Hippocampal formation (tissue), 2 donors: ENCODE results near the gene VWC2L.

Experiments used
- DNase-seq, 2 donors: peaks; one replicate each; lab custom pipeline; 2025; lab: John Stamatoyannopoulos, UW

Gene VWC2L

DNA sequence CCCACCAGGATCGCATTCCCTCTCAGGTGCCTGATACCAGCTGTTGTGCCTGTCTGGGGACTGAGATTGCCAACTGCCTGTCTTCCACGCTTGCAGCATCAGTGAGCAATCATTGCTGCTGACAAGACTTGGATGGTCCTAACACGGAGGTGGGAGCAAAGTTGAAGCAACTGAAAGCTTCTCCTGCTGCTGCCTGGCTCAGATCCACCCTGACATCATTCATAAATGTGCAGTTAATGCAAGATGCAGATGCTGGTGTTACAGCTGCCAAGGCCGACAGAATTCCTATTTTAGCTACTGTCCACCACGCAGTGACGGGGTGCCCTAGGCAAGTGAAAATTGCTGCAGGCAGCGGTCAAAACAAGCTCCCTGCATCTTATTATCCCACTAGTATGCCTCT, 131.4 kb downstream of the VWC2L start:
- DNase-seq: no peak

DNA sequence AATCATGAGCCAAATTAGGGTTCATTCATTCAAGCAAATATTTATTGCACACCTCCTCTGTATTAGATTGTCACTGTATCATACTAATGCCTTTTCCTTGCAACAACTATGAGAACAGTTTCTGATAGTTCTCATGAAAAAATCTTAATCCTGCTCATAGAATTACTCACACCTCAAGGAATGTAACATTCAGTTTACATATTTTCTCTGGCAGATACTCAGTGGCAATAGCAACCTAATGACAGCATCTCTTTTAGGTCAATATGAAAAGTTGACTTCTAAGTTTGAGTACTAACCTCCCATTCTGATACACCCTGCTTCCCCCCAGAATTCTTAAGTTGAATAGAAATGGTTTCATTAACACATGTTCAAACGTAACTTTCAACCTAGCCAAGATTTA, 132.0 kb downstream of the VWC2L start:
- DNase-seq: no peak

- DNase-seq: no peak
Observed at GRCh38 chr2:214543386-214543955, 132.6 kb downstream of the VWC2L start.

DNA sequence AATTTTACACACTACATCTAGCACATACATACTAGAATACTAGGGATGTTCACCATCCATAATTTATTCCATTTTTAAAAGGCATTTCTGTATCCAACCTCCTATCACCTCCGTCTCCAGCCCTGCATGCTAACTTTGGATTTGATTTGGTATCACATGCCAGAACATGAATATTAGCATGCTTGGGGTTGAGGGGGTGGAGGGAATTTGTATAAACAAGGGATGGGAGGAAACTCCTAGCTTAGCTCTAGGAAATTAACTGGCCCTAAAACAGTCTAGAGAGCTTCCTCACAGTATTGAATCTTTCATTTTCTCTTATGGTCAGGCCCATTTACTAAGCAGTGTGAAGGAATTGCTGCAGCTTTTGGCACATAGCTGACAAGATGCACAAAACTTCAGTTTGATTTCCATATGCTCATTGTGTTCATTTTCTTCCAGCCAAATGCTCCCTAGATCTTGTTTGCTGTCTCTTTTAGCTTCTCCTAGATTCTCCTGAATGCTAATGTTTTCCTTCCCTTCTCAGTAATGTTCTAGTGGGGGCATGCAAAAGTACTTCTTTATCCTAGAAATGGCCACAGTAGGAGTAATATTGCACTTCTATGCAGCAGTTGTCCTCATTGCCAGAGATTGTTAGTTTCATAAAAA, 135.2 kb downstream of the VWC2L start:
- no peak for DNase-seq

DNA sequence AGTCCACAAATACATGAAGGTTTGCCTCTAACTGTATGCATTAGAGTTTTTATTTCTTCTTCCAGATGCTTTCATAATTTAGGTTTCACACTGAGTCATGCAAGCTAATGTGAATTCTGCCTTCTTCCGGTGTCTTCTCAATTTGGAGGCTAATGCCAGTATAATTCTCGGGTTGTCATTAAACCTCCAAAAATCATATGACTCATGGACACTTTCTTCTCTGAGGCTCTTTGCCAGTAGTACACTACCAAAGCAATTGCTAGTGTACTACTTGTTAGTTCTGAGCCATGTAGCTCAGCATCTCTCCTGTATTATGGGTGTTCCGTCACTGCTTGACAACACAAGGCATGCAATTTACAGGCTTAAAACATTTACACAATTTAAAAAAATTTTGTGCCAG, 137.1 kb downstream of the VWC2L start:
- no peak for DNase-seq

DNA sequence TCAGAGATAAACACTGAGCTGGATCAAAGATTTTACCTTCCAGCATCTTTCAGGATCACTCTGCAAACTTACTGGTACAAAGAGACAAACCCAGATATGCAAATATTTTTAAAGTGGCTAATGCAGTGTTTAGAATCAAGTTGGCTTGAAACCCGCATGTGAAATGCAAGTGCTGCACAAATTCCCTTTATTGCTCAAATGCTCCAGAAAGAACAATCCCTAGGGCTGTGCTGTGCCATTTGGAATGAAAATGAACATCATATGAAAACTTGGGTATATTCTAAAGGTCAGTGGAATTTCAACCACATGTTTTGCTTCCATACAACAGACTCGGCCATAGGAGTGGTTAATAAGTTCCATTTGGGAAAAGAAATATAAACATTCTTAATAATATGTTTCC, 139.1 kb downstream of the VWC2L start:
- DNase-seq: no peak

DNA sequence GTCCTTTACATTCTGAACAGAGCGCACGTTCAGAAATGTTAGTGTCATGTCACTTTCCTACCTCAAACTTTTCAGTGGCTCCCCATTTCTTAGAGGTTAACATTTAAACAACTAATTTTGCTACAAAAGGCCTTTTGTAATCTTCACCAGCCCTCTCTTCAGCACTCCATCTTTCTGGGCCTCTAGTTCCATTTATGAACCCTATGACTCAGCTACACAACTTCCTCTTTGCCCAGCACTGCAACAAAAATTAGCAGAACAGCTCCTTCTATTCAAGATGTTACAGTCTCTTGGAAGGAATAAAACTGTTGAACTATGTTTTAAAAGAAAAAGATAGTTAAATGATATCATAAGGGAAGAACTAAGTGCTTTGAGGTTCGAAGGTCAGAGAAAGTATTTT, 139.9 kb downstream of the VWC2L start:
- DNase-seq: no peak

- no peak for DNase-seq
Observed at GRCh38 chr2:214557884-214558283, 147.0 kb downstream of the VWC2L start.

DNA sequence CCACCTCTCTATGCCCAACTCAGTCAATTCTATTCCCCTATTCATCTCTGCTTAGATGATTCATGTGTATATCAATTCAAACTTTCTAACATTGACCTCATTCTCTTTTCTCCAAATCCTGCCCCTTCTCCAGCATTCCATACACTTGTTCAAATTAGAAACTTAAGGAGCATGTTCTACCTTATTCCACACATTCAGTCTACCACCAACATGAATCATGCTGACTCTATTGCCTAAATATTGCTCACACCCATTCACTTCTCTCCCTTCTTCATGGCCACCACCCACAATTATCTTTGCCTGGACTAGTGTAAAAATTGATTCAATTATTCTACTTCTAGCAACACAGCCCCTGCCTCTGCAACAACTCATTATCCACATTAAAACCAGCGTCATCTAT, 147.5 kb downstream of the VWC2L start:
- DNase-seq: no peak

GRCh38 chr2:214560176-214560575, 149.3 kb downstream of the VWC2L start:
- DNase-seq: no peak

- no peak for DNase-seq
Observed at GRCh38 chr2:214560618-214561190, 149.8 kb downstream of the VWC2L start.

GRCh38 chr2:214565246-214565645, 154.4 kb downstream of the VWC2L start:
- no peak for DNase-seq

- DNase-seq: no peak
Observed at GRCh38 chr2:214566457-214566856, 155.6 kb downstream of the VWC2L start.

- DNase-seq: no peak
Observed at GRCh38 chr2:214569419-214570035, 158.7 kb downstream of the VWC2L start.

DNA sequence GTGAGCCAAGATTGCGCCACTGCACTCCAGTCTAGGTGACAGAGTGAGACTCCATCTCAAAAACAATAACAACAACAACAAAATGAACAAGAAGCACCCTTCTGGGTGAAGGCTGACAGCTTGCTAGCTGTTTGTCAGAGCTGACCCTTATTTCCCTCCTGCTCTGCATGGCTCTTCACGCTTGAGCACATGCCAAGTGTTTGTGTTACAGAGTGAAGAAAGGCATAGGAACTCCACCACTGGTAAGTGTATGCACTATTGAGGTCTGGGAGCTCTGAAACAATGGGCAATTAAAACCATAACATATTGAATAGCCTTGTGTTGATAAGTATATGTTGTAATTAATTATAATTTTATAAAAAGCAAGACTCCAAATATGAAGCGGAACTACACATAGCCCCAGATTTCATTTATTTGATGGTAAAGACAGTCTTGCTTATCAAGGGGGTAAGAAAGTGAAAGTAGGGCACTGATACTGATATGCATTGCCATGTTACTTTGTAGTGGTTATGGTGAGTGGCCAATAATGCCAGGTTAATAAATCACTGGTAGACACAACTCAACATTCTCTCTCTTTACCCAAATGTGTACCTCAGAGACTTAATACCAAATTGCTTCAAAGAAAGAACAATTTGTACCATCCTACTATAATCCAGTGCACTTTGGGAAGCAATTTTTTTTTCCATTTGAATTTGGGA, 163.4 kb downstream of the VWC2L start:
- DNase-seq: no peak

DNA sequence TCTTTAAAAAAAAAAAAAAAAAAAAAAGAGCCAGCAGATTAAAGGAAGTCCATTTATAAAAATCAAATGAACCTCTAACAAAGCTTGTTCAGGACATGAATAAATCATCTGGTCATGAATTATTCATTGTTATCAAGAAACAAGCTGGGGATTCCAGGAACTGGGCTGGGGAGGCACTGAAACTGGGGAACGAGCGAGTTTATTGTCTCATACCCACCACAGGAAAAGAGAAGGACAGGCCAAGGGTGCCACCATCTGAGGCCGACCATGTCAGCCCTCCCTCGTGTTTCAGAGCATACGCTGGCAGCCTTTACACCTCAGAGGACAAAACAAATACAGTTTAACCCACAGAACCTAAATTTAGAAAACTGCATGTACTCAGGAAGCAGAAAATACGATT, 164.2 kb downstream of the VWC2L start:
- peak; percentile 78 to 88 for DNase-seq

DNA sequence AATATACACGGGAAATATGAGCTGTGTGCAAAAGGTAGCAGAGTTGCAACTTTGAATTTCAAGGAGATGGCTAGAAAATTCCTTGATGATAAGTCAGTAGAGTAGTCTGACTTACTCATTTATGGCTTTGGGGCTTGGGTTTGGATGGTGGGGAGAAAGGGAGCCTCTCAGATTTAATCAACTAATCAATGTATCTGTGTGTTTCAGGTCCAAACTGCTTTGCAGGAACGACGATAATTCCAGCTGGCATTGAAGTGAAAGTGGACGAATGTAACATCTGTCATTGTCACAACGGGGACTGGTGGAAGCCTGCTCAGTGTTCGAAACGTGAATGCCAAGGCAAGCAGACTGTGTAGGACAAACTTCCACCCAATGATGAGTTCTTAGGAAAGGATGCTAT, 164.6 kb downstream of the VWC2L start:
- DNase-seq: no peak

DNA sequence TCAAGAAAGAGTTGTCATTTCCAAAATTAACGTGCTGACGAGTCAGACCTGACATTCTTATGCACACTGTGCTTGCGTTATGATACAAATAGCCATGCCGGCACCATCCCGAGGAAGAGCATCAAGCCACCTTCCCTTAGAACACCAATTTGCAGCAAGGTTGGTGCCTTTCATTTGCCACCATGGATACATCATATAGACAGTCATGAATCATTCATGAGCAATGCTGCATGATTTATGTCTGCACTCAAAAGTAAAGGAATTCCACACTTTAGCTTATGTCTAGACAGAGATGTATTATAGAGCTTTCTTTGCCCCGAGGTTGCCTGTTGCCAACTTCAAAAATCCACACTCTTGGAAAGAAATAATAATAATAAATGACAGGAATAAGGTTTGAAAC, 166.9 kb downstream of the VWC2L start:
- no peak for DNase-seq

DNA sequence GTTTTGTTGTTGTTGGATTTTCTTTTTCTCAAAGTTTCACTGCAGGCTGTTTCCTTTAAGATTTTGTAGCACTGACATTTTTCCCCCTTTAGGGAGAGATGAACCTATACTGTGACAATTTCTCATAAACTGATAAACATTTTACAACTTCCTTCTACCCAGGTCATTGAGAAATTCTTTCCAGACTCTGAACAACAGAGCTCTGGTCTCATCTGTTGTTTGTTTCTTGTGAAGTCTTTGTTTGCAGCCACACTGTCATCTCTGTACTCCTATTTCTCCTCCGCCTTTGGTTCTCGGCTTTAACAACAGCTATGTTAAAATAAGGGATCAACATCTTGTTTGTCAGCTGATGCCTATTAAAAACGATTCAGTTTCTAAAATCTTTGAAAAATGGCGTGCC, 167.6 kb downstream of the VWC2L start:
- no peak for DNase-seq

DNA sequence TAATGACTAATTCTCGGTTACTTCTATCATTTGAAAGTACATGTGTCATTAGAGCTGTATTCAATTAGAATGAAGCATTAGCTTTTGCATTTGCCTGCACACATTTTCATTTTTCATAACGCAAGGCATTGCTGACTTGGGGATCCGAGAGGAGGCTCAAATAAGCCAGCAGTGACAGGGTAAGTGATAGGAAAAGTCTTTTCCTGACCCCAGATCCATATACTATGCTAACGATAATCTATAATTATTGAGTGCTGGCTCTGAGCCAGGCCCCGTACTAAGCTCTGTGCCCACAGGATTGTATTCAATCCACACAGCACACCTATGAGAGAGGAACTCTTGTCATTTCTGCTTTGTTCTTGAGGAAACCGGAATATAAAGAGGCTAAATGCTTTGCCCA, 168.2 kb downstream of the VWC2L start:
- no peak for DNase-seq

GRCh38 chr2:214587442-214587841, 176.6 kb downstream of the VWC2L start:
- no peak for DNase-seq

DNA sequence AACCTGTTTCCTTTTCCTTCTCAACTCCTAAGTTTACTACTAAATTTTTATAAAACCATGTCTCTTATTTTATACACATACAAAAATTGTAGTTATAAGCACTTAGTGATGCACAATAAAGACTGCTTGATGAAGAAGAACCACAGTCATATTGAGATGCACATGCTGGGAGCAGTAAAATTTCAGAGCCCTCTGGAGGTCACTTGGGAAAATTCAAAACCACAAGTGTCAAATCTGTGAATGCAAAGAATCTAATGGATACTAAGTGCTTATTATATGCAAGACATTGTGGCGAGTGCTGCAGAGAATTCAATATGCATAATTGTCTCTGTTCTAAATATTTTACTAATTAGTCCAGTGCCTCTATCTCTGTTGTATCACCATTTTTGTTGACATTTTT, 180.5 kb downstream of the VWC2L start:
- no peak for DNase-seq

GRCh38 chr2:214592011-214592410, 181.2 kb downstream of the VWC2L start:
- no peak for DNase-seq
